NCI-H2171 treated with DMSO at 0.1 percent for 48 hours (cell line): ENCODE data around the gene EVL.

ENCODE experiments used
- DNase-seq: peaks from one replicate; lab custom pipeline; 2025; lab: John Stamatoyannopoulos, UW

The EVL gene

GRCh38 chr14:100130521-100130920 is 65.3 kb downstream of the EVL start:
- DNase-seq, result no peak

DNA sequence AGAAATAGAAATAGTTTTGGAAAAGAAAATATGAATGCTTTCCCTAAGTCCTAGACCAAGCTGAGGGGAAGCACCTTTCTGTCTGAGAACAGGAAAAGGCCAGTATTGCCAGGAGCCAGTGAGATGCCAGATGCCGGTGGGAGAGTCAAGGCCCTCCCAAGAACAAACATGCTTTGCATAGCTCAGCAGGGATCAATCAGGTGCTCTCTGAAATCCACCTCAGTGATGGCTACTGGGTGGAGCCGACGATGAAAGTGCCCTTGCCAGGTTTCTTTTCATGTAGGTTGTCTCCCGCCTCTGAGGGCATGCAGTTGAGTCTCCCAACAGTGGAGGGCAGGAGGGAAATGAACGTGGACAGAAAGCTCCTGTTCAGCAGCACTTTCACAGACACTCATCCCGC is 66.0 kb downstream of the EVL start:
- no peak for DNase-seq

DNA sequence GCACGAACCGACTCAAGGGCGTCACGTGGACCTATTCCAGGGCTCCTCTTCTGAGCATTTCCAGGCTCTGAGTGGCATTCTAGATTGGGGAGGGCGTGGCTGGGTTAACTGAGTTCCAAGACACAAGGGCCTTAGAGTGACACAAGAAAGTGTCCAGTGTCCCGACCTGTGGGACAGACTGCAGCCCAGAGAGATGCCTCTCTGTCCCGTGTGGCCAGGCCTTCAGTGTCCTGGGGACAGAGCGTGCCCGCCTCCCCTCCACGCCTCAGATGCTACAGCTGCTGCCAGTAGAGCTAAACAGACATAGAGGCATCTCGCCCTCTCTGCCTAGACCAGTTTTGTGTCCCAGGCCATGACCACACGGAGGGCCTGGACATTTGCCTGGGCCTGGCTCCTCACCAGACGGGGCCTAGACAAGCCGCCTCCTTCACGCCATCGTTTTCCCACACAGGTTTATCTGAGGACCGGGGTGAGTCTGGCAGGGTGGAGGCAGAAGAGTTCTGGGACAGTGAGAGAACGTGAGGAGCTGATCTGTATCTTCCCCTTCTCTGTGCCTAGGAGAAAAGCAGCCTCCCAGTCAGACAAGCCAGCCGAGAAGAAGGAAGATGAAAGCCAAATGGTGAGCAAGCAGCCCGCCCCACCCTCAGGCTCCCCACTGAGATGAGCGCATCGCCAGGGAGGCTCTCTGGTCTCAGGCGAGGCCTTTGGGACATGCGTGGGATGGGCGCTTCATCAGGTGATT is 67.1 kb downstream of the EVL start:
- DNase-seq, result no peak

DNA sequence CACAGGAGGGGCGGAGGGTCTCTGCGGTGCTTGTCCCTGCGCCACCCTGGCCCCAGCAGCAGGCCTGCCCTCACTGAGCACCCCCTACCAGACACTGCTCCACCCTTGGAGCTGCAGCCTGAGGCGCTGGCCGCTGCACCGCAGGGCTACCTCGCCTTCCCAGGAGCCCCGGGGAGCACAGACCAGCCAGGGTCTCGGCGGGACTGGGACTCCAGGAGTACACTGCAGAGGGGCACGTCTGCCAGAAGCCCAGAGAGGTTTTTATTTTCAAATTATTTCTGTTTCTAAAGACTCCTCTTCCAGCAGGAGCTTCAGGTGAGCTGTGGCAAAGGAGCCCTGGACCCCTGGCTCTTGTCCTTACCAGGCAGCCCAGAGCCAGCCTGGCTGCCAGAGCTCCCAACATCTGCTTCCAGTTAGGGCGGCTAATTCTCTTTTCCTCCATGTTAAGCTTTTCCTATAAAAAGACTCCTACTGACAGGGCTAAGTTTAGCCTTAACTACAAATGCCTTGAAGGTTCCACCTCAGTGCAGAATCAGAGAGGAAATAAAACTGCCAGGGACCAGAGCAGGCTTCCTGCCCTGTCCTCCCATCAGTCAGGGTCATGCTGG is 67.8 kb downstream of the EVL start:
- no peak for DNase-seq

- no peak for DNase-seq
Measured at GRCh38 chr14:100134586-100134985, 69.4 kb downstream of the EVL start.

- DNase-seq, result no peak
Measured at GRCh38 chr14:100135073-100135472, 69.9 kb downstream of the EVL start.

- DNase-seq, result no peak
Measured at GRCh38 chr14:100135784-100136183, 70.6 kb downstream of the EVL start.

- DNase-seq, result no peak
Measured at GRCh38 chr14:100137173-100137572, 72.0 kb downstream of the EVL start.

GRCh38 chr14:100138082-100138787 is 73.0 kb downstream of the EVL start:
- no peak for DNase-seq

- no peak for DNase-seq
Measured at GRCh38 chr14:100138955-100139354, 73.7 kb downstream of the EVL start.

- no peak for DNase-seq
Measured at GRCh38 chr14:100140452-100141078, 75.3 kb downstream of the EVL start.

GRCh38 chr14:100141098-100141497 is 75.9 kb downstream of the EVL start:
- DNase-seq, result no peak

- no peak for DNase-seq
Measured at GRCh38 chr14:100142073-100143040, 77.1 kb downstream of the EVL start.

DNA sequence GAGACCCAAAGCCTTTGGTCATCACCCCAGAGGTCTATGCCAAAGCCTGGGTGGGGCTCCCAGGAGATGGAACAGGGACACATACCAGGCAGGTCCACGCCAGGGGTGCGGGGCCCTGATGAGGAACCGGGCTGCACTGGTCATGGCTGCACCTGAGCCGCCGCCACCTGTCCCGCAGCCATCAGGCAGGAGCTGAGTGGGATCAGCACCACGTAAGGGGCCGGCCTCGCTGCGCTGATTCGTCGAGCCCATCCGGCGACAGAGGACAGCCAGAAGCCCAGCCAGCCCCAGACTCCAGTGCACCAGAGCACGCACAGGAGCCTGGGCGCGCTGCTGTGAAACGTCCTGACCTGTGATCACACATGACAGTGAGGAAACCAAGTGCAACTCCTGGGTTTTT is 78.3 kb downstream of the EVL start:
- no peak for DNase-seq

- DNase-seq, result no peak
Measured at GRCh38 chr14:100143934-100144333, 78.7 kb downstream of the EVL start.

DNA sequence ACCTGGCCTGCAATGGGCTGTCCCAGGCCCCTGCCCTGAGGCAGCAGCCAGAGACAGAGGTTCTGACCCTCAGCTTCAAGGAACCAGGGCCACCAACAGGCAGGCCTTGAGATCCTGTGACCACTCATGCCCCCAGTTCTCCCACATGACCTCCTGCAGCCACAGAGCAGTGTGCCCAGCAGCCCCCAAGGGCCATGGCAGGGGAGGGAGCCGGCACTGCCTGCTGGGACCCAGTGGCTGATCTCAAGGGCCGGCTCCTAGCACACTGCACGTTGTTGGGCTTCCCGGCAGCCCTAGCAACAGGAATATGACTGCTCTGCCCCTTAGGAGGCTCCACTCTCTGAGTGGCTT is 79.4 kb downstream of the EVL start:
- DNase-seq, result no peak

GRCh38 chr14:100144996-100145646 is 79.9 kb downstream of the EVL start:
- DNase-seq, result no peak

- no peak for DNase-seq
Measured at GRCh38 chr14:100145682-100146464, 80.7 kb downstream of the EVL start.

DNA sequence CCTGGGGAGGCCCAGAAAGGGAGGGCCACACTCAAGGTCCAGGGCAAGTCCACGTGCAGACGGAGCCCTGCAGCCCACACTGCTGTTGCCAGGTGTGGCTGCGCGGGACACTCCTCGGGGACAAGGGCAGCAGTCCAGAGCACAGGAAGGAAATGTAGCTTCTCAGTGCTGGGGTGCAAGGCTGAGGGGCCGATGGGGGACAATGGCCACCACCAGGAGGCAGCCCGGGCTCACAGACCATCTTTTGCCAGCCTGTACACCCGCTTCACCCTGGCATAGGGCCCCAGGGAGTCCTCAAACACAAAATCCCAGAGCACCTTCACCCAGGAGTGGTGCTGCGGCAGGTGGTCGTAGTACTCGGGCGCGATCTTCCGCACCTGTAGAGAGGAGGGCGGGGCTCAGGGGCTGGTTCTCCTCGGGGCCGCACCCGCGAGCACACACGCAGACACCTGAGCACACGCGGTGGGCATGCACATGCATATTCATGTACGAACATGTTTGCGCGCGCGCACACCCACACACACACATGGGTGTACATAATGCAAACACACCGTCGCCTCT is 81.4 kb downstream of the EVL start:
- DNase-seq, result no peak

- DNase-seq, result no peak
Measured at GRCh38 chr14:100147181-100147631, 82.0 kb downstream of the EVL start.
